H1 (cell line): ENCODE data around the gene SNX21. TPM values are rescaled to one million over a fixed set of nuclear protein-coding genes. Genes with fewer than 3 reads are reported as not detected.

ENCODE experiments used
- ATF2 ChIP-seq: IDR thresholded peaks from 2 replicates; pipeline ENCODE4 v1.6.1; 2012; ENCODE audit warnings: low read length, inconsistent platforms
- EZH2 ChIP-seq: fragments of 200-600 bp; sonication (generic); IDR thresholded peaks from 2 replicates; pipeline ENCODE4 v1.7.1; 2012; ENCODE audit warnings: low read depth, mild to moderate bottlenecking, moderate library complexity, low read length, inconsistent platforms; ENCODE audit not compliant: severe bottlenecking
- GABPA ChIP-seq: IDR thresholded peaks from 2 replicates; pipeline ENCODE4 v1.6.1; 2011; ENCODE audit warnings: mild to moderate bottlenecking, low read length, moderate library complexity, borderline replicate concordance; ENCODE audit not compliant: insufficient read depth
- MAX ChIP-seq: IDR thresholded peaks from 2 replicates; pipeline ENCODE4 v1.6.1; 2012; ENCODE audit warnings: inconsistent platforms
- RBBP5 ChIP-seq: IDR thresholded peaks from 2 replicates; pipeline ENCODE4 v1.7.1; 2012; ENCODE audit warnings: low read depth, mild to moderate bottlenecking, inconsistent platforms, low read length, moderate library complexity, borderline replicate concordance
- SP2 ChIP-seq: IDR thresholded peaks from 2 replicates; pipeline ENCODE4 v1.6.1; 2012; ENCODE audit warnings: mild to moderate bottlenecking, low read length, inconsistent platforms
- TBP ChIP-seq: IDR thresholded peaks from 2 replicates; pipeline ENCODE4 v1.6.1; 2011; ENCODE audit warnings: low read depth, low read length, improper control_type of control experiment
- polyA plus RNA-seq, 7 experiments: library from polyadenylated mRNA; depleted of rRNA in 3 of 7; stranded (reverse) in 5 of 7; unstranded in 2 of 7; fragments of >200 nt in 5 of 7; fragments of 200-250 nt in 2 of 7; gene quantifications; 1 replicate in 5 of 7; 2 replicates in 1 of 7; 4 replicates in 1 of 7; pipeline versions ENCODE4 v1.2.1 to v1.2.3, GENCODE V29; 2011 to 2013; ENCODE audit warnings: missing spikeins in 2 of 7, mixed read lengths in 2 of 7
- total RNA-seq: library from RNA; stranded (reverse); fragmentation: NEBNext Ultra II Directional; extraction: Animal tissue kit (Norgen Biotek cat#: 25700); gene quantifications from 2 replicates; pipeline ENCODE4 v1.2.1, GENCODE V29; 2021
- TF ChIP-seq, protein P1 (sequence below): fragments of 300-600 bp; sonication (generic); IDR thresholded peaks from 2 replicates; pipeline ENCODE4 v1.7.1; 2012; ENCODE audit warnings: low read length, moderate library complexity, mild to moderate bottlenecking, inconsistent platforms; ENCODE audit not compliant: insufficient replicate concordance

The SNX21 gene
- total and polyA plus RNA-seq, 2 of the 8 experiments (the other 6 are each of a cell fraction or from before 2014, with no cell fraction given): 15.8 to 16.8 TPM

DNA sequence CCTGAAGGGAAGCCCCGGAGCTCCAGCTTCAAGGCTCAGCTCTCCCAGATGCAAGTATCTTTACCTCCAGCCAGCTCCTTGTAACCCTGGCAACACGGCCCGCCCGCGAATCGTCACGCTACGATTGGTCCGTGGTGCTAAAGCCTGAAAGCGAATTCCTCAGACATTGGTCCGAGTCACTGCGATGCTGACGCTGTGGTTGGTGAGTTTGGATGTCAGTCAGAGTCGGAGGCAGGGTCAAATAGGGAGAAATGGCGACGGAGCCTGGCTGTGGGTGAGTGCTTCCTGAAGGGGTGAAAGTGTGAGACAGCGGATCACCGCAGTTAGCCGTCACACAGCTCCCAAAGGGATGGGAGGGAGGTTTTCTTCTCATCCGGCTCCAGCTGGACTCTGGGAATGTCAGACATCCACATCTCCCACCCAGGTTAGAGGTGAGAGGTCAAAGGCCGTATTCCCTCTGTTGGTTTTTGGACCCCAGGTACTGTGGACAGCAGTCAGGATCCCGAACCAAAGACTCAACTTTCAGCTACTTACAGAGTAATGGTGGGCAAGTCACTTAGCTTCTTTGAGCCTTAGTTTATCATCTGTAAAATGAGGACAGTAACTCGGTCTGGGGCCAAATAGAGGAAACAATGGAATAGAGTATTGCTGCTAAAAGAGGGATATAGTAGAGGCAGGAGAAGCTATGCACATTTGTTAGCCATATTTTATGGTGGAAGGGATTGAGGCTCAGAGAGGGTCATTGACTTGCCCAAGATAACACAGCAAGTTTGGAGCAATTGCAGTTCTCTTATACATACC, 47.6 kb downstream of the SNX21 start, which contains the start of gene ZSWIM1 (continued):
- TF ChIP-seq TBP (peak; percentile 80), GABPA (no peak), EZH2 (no peak), RBBP5 (no peak), SP2 (peak; percentile 95), ATF2 (no peak), MAX (no peak)
- TF ChIP-seq, protein P1, sequence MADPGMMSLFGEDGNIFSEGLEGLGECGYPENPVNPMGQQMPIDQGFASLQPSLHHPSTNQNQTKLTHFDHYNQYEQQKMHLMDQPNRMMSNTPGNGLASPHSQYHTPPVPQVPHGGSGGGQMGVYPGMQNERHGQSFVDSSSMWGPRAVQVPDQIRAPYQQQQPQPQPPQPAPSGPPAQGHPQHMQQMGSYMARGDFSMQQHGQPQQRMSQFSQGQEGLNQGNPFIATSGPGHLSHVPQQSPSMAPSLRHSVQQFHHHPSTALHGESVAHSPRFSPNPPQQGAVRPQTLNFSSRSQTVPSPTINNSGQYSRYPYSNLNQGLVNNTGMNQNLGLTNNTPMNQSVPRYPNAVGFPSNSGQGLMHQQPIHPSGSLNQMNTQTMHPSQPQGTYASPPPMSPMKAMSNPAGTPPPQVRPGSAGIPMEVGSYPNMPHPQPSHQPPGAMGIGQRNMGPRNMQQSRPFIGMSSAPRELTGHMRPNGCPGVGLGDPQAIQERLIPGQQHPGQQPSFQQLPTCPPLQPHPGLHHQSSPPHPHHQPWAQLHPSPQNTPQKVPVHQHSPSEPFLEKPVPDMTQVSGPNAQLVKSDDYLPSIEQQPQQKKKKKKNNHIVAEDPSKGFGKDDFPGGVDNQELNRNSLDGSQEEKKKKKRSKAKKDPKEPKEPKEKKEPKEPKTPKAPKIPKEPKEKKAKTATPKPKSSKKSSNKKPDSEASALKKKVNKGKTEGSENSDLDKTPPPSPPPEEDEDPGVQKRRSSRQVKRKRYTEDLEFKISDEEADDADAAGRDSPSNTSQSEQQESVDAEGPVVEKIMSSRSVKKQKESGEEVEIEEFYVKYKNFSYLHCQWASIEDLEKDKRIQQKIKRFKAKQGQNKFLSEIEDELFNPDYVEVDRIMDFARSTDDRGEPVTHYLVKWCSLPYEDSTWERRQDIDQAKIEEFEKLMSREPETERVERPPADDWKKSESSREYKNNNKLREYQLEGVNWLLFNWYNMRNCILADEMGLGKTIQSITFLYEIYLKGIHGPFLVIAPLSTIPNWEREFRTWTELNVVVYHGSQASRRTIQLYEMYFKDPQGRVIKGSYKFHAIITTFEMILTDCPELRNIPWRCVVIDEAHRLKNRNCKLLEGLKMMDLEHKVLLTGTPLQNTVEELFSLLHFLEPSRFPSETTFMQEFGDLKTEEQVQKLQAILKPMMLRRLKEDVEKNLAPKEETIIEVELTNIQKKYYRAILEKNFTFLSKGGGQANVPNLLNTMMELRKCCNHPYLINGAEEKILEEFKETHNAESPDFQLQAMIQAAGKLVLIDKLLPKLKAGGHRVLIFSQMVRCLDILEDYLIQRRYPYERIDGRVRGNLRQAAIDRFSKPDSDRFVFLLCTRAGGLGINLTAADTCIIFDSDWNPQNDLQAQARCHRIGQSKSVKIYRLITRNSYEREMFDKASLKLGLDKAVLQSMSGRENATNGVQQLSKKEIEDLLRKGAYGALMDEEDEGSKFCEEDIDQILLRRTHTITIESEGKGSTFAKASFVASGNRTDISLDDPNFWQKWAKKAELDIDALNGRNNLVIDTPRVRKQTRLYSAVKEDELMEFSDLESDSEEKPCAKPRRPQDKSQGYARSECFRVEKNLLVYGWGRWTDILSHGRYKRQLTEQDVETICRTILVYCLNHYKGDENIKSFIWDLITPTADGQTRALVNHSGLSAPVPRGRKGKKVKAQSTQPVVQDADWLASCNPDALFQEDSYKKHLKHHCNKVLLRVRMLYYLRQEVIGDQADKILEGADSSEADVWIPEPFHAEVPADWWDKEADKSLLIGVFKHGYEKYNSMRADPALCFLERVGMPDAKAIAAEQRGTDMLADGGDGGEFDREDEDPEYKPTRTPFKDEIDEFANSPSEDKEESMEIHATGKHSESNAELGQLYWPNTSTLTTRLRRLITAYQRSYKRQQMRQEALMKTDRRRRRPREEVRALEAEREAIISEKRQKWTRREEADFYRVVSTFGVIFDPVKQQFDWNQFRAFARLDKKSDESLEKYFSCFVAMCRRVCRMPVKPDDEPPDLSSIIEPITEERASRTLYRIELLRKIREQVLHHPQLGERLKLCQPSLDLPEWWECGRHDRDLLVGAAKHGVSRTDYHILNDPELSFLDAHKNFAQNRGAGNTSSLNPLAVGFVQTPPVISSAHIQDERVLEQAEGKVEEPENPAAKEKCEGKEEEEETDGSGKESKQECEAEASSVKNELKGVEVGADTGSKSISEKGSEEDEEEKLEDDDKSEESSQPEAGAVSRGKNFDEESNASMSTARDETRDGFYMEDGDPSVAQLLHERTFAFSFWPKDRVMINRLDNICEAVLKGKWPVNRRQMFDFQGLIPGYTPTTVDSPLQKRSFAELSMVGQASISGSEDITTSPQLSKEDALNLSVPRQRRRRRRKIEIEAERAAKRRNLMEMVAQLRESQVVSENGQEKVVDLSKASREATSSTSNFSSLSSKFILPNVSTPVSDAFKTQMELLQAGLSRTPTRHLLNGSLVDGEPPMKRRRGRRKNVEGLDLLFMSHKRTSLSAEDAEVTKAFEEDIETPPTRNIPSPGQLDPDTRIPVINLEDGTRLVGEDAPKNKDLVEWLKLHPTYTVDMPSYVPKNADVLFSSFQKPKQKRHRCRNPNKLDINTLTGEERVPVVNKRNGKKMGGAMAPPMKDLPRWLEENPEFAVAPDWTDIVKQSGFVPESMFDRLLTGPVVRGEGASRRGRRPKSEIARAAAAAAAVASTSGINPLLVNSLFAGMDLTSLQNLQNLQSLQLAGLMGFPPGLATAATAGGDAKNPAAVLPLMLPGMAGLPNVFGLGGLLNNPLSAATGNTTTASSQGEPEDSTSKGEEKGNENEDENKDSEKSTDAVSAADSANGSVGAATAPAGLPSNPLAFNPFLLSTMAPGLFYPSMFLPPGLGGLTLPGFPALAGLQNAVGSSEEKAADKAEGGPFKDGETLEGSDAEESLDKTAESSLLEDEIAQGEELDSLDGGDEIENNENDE: no peak
